HUES64 (cell line): Measurements from ENCODE around the gene ACOT9.
"Not testable (repeated sequence)": the region's sequence is repeated elsewhere in the genome, so short reads cannot be mapped to it uniquely, and the experiment has no call there.

Experiments used
- H3K27ac ChIP-seq: 2 replicates; pipeline ENCODE4 v1.7.0; 2013; ENCODE audit warnings: low read depth, low read length, inconsistent platforms
- H3K27me3 ChIP-seq: 2 replicates; pipeline ENCODE4 v1.6.1; 2013; ENCODE audit warnings: mild to moderate bottlenecking, low read length; ENCODE audit not compliant: insufficient read depth
- H3K36me3 ChIP-seq: 2 replicates; pipeline ENCODE4 v1.6.1; 2013; ENCODE audit warnings: mild to moderate bottlenecking, low read length; ENCODE audit not compliant: insufficient read depth
- H3K4me1 ChIP-seq: 2 replicates; pipeline ENCODE4 v1.6.1; 2013; ENCODE audit warnings: mild to moderate bottlenecking, low read length, moderate library complexity; ENCODE audit not compliant: insufficient read depth
- H3K4me3 ChIP-seq: 2 replicates; pipeline ENCODE4 v1.5.1; 2013; ENCODE audit warnings: mild to moderate bottlenecking, low read length, moderate library complexity
- H3K9ac ChIP-seq: 2 replicates; pipeline ENCODE4 v1.6.1; 2013; ENCODE audit warnings: mild to moderate bottlenecking, low read depth, low read length
- H3K9me3 ChIP-seq: 2 replicates; pipeline ENCODE4 v1.6.1; 2013; ENCODE audit warnings: low read depth, low read length; ENCODE audit not compliant: insufficient read depth
- WGBS: fragments of 150-250, 120-280 bp; methylation state at CpG from one replicate; pipeline ENCODE4 v1.1.7; 2013; ENCODE audit warnings: missing lambda C conversion rate; 5-methylcytosine and 5-hydroxymethylcytosine counted together

Gene ACOT9

DNA sequence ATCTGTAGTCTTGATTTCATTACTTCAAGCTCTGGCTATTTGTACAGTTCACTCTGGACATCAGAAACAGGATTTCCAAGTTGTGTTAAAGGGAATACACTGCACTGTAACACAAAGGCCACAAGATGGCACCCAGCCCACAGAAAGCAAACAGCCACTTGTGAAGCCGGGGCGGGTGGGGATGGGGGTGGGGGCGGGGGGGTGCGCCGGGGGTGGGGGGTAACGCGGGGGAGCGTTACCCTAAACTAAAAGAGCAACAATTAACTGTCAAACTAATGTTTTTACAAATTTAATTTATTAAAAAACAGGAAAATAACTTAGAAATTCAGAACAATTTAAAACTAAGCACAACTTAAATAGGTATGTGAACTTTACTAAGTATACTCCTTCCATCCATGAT lies 48.5 kb downstream of the ACOT9 start:
- Histone ChIP-seq H3K4me1 (no peaks in the 10 kb centered on the region), H3K36me3 (no peaks in the 10 kb centered on the region), H3K9ac (no peak overlapping the region), H3K27ac (no peak overlapping the region), H3K9me3 (no peaks in the 10 kb centered on the region), H3K4me3 (peak overlapping the region; percentile 26; the same call in 1 of the 2 replicates), H3K27me3 (no peaks in the 10 kb centered on the region)
- no CpG with 5 or more reads among the region's 8 CpGs for WGBS

DNA sequence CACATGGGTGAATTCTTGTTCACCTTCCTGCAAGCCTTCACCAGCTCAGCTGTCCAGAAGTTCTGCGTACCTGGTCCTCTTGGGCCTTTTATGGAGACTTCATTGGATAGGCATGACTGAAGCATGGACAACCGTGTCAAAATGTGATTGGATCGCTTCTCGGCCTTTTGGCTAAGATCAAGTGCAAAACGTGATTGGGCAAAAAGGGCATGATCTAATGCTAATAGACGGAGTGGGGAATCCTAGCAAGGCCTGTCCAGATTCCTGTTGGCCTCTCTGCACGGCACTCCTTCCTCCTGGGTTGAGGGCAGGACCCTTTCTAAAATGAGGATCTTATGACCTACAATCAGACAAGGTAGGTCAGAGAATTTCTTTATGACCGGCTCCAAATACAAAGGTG lies 50.9 kb downstream of the ACOT9 start:
- Histone ChIP-seq H3K9me3 (no peaks in the 10 kb centered on the region), H3K27ac (no peak overlapping the region), H3K36me3 (no peaks in the 10 kb centered on the region), H3K4me1 (no peaks in the 10 kb centered on the region), H3K9ac (no peak overlapping the region), H3K4me3 (no peak overlapping the region), H3K27me3 (no peaks in the 10 kb centered on the region)
- 91% methylated on average over 8 of the region's 8 CpGs for WGBS

DNA sequence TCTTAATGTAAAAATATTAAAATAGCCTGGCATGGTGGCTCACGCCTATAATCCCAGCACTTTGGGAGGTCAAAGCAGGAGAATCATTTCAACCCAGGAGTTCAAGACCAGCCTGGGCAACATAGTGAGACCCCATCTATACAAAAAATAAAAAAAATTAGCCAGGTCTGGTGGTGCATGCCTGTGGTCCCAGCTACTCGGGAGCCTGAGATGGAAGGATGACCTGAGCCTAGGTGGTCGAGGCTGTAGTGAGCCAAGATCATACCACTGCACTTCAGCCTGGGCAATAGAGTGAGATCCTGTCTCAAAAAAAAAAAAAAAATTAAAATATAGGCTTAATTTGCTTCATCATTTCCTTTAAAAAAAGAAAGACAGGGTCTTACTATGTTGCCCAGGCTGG lies 66.6 kb downstream of the ACOT9 start:
- H3K9me3 ChIP-seq, H3K4me3 ChIP-seq, H3K27ac ChIP-seq, H3K4me1 ChIP-seq, H3K9ac ChIP-seq, H3K27me3 ChIP-seq: not testable (repeated sequence)
- 96% methylated on average over 3 of the region's 3 CpGs for WGBS
- peaks cover 73% of the 10 kb centered on the region for H3K36me3 ChIP-seq

DNA sequence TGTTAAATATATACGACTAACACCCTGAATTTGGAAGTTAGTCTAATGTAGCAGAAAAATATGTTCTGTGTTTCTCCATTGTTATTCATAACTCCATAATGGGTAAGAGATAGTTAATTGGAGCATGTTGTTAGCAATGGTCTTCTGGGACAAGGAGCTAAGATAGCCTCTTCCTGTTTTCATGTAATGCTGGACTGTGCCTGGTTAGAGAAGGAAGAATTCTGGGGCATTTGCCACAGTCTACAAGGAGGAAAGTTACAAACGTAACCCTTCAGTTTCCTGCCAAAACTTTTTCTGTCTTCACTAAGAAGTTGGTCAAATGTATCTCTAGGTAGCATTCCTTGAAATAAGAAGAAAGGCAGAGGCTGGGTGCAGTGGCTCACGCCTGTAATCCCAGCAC lies 70.0 kb downstream of the ACOT9 start:
- Histone ChIP-seq H3K27ac (no peak overlapping the region), H3K27me3 (no peaks in the 10 kb centered on the region), H3K9ac (no peak overlapping the region), H3K4me3 (no peak overlapping the region), H3K4me1 (0 out of 2 replicates have a peak, but pooled peaks cover 3% of the 10 kb centered on the region), H3K36me3 (peaks cover 65% of the 10 kb centered on the region), H3K9me3 (no peaks in the 10 kb centered on the region)
- 96% methylated on average over 3 of the region's 3 CpGs for WGBS

DNA sequence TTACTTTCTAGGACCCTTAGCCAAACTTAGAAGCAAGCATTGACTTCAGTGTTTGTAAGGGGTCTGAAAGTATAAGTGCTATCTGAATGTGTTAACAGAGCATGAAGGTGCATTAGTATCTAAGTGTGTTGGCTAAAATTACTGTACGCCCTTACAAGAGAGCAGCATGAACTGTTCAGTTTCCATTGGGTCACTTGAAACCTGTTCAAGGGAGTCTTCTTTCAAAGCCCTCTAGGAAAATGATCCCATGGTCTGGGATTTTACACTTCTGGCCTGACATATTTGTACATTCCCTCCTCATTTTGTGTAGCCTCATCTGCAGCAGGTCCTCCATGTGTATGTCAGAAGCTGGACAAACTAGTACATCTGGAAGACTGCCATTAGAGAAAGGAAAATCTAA lies 72.5 kb downstream of the ACOT9 start:
- no peak overlapping the region for H3K4me3 ChIP-seq
- no peak overlapping the region for H3K9ac ChIP-seq
- H3K27me3 ChIP-seq: no peaks in the 10 kb centered on the region
- peaks cover 44% of the 10 kb centered on the region for H3K36me3 ChIP-seq
- peaks cover 10% of the 10 kb centered on the region for H3K4me1 ChIP-seq
- H3K9me3 ChIP-seq: no peaks in the 10 kb centered on the region
- 97% methylated on average over 1 of the region's 1 CpG for WGBS
- no peak overlapping the region for H3K27ac ChIP-seq

DNA sequence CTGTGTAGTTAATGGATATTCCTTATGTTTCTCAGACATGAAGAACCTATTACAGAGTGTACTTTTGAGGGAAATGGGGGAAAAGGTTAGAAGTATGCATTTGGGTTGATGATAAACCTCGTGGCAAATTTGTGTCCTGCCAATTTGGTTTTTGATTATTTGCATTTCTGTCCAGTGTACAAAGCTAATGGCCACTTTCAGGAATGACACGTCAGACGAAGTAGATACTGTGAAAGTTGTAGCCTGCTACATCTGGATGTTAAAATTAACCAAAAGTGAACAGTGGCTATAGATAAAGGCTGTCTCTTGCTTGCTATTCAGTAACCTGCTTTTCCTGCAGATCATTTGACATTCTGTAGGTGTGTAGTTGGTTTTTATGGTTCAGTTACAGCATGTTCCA lies 74.7 kb downstream of the ACOT9 start:
- Histone ChIP-seq H3K27me3 (no peaks in the 10 kb centered on the region), H3K36me3 (peaks cover 24% of the 10 kb centered on the region), H3K4me3 (peak overlapping the region; percentile 86), H3K9me3 (no peaks in the 10 kb centered on the region), H3K4me1 (peaks cover 10% of the 10 kb centered on the region), H3K27ac (no peak overlapping the region), H3K9ac (peak overlapping the region; percentile 95; the same call in 1 of the 2 replicates)
- 37% methylated on average over 3 of the region's 3 CpGs for WGBS

DNA sequence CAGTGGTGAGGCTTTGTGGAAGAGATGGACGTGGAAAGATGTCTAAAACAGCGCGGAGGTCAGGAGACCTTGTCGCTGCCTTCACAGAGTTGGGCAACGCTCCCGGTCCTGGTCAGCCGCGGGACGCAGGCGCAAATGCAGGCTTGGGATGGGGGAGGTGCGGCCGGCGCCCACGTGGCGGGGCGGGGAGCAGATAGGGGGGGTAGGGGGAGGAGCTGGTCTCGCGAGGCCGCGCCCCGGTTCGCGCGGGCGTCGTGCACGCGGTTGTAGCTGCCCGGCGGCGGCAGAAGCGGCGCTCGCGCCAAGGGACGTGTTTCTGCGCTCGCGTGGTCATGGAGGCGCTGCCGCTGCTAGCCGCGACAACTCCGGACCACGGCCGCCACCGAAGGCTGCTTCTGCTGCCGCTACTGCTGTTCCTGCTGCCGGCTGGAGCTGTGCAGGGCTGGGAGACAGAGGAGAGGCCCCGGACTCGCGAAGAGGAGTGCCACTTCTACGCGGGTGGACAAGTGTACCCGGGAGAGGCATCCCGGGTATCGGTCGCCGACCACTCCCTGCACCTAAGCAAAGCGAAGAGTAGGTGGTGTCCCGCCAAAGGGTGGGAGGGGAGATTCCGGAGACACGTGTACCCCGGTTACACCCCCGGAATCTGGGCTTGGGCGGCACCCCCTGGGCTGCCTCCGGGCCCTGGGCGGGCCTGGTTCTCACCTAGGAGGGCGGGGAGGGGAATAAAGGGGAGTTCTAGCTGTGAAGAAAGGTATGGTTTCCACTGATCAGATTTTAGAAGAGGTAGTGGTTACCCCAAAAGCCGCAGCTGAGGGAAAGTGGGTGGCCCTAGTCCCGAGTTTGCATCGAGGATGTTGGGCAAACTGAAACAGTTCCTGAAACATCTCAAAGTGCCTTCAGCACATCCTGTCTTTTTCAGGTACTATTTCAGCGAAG lies 75.6 kb downstream of the ACOT9 start, which contains the start of gene PRDX4:
TSS of gene PRDX4 (plus strand) at position 255 of the 939 bp plus-strand sequence. CDS start at position 333, 78 bp downstream.
- peak within 1 kb of the TSS; percentile 95 for H3K9ac ChIP-seq
- H3K36me3 ChIP-seq: peaks cover 16% of the 10 kb centered on the region
- peaks cover 10% of the 10 kb centered on the region for H3K4me1 ChIP-seq
- peak within 1 kb of the TSS; percentile 86 for H3K4me3 ChIP-seq
- under 1% methylated on average over 73 of the region's 73 CpGs for WGBS
- H3K27me3 ChIP-seq: no peaks in the 10 kb centered on the region
- H3K27ac ChIP-seq: peak within 1 kb of the TSS; percentile 81; the same call in 1 of the 2 replicates
- no peaks in the 10 kb centered on the region for H3K9me3 ChIP-seq

DNA sequence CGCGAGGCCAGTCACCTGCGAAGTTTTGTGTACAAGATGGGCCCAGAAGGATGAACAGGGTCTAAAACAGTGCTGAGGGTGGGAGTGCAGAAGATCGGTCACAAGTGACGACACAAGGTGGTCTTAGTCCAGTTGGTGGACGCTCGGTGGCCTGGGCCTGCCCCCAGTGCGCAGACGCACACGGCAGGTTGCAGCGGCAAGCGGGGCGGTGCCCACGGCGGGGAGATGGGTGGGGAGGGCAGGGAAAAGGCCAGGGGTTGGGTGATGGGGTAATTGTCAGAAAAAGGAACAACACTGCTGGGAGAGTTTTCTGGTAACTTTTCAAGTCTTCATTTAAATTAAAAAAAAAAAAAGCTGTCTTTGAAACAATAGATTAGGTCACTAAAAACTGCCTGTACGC lies 76.8 kb downstream of the ACOT9 start:
- H3K27ac ChIP-seq: no peak overlapping the region
- H3K9me3 ChIP-seq: no peaks in the 10 kb centered on the region
- no peak overlapping the region for H3K4me3 ChIP-seq
- H3K9ac ChIP-seq: no peak overlapping the region
- H3K36me3 ChIP-seq: peaks cover 5% of the 10 kb centered on the region
- 94% methylated on average over 16 of the region's 16 CpGs for WGBS
- H3K4me1 ChIP-seq: peaks cover 12% of the 10 kb centered on the region
- no peaks in the 10 kb centered on the region for H3K27me3 ChIP-seq

DNA sequence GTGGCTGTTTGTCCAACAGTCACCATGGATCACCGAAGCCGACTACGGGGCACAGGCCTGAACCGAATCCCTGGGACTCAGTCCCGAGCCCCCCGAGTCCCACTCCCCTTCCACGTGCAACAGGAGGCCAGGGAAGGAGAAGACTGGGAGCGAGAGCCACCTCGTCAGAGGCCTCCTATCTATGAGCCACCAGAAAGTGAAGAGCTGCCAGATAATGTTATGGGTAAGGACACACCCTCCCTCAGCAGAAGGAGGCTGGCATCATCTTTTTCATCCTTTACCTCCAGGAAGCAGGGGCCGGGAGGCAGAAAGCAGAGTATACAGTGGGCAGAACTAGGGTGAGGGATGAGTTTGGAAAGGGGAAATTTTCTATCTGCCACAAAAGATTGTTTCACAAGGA lies 78.6 kb downstream of the ACOT9 start:
- Histone ChIP-seq H3K27ac (no peak overlapping the region), H3K9me3 (no peaks in the 10 kb centered on the region), H3K4me3 (no peak overlapping the region), H3K4me1 (peaks cover 25% of the 10 kb centered on the region), H3K27me3 (no peaks in the 10 kb centered on the region), H3K9ac (no peak overlapping the region), H3K36me3 (no peaks in the 10 kb centered on the region)
- 97% methylated on average over 10 of the region's 10 CpGs for WGBS

DNA sequence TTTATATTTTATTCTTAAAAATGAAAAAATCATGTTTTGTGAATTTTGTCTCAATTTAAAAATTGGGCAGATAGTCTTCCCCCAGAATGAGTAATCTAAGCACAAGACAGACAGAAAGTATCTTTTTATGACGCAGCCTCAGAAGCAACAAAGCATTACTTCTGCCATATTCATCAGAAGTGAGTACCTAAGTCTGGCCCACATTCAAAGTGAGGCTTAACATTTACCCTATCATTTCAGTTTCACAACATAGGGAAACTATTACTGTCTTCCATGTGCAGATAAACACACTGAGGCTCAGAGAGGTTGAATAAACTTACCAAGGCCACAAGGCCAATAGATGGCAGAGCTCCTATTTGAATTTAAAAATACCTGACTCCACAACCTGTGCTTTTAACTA lies 80.2 kb downstream of the ACOT9 start:
- no peak overlapping the region for H3K27ac ChIP-seq
- no peak overlapping the region for H3K9ac ChIP-seq
- peaks cover 26% of the 10 kb centered on the region for H3K4me1 ChIP-seq
- H3K4me3 ChIP-seq: no peak overlapping the region
- WGBS: 100% methylated on average over 1 of the region's 1 CpG
- H3K9me3 ChIP-seq: no peaks in the 10 kb centered on the region
- H3K27me3 ChIP-seq: no peaks in the 10 kb centered on the region
- no peaks in the 10 kb centered on the region for H3K36me3 ChIP-seq

DNA sequence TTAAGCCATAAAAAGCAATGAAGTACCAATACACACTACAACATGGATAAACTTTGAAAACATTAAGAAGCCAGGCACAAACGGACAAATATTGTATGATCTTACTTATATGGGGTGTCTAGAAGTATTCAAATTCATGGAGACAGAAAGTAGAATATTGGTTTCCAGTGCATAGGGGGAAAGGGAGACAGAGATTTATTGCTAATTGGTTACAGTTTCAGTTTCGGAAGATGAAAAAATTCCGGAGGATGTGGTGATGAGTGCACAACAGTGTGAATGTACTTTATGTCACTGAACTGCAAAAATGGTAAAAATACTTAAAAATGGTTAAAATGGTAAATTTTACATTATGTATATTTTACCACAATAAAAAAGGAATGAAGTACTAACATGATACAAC lies 80.9 kb downstream of the ACOT9 start:
- no peak overlapping the region for H3K27ac ChIP-seq
- no peak overlapping the region for H3K9ac ChIP-seq
- no peaks in the 10 kb centered on the region for H3K27me3 ChIP-seq
- H3K4me3 ChIP-seq: no peak overlapping the region
- no peaks in the 10 kb centered on the region for H3K36me3 ChIP-seq
- peaks cover 26% of the 10 kb centered on the region for H3K4me1 ChIP-seq
- H3K9me3 ChIP-seq: no peaks in the 10 kb centered on the region
- WGBS: 98% methylated on average over 3 of the region's 3 CpGs
